ENCODE results near the gene CDH15.
"Not testable (repeated sequence)": the region's sequence is repeated elsewhere in the genome, so short reads cannot be mapped to it uniquely, and the experiment has no call there.

CDH15 gene

GRCh38 chr16:89157778-89158177 lies 13.8 kb upstream of the CDH15 start:
- DNase-seq = no peak

- DNase-seq = no peak
These were observed 12.3 kb upstream of the CDH15 start for GRCh38 chr16:89159066-89159849.

DNA sequence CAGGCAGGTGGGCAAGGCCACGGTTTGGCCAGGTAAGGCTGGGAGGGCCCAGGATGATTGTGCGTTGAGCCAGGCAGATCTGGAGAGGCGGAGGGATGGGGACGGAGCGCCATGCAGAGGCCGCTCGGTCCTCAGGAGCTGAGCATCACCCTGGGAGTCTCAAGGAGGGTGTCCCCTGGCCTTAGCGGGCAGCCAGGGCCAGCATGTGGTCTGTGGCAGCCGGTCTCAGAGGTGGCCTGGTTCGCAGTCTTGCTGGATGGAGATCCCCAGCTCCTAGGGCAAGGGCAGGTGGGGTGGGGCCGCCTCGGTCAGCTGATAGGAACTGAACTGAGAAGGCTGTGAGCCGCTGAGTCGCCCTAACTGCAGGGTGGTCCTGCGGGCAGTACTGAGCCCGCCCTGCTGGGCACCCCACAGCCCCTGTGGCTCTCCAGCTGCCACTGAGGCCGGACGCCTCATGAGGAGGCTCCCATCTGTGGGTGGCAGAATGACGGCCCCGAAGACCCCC lies 11.6 kb upstream of the CDH15 start:
- DNase-seq = no peak

DNA sequence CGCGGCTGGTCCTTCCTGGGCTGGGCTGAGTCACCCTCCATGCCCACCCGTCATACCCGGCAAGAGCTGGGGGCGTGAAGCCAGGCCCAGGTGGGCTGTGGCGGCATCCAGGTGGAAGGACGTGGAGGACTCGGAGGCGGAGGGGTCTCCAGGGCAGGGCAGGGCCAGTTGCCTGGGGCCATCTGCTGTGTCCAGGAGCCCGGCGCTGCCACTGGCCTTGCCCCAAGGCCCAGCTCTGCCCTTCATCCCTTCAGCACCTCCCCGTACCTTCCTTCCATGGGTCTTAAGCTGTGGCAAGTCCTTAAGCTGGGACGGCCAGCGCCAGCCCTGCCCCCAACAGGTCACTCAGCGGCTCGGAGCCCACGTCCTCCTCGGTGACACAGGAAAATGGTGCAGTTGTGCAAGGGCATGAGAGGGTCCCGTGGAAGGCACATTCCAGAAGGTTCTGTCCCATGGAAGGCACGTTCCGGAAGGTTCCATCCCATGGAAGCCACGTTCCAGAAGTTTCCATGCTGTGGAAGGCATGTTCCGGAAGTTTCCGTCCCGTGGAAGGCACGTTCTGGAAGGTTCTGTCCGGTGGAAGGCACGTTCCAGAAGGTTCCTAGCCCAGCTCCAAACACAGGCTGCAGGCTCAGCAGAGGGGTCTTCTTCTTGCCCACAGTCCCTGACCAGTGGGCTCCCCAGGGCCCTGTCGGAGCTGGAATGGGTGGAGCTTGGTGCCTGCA lies 10.4 kb upstream of the CDH15 start:
- DNase-seq = no peak

GRCh38 chr16:89161763-89162713 lies 9.5 kb upstream of the CDH15 start:
- no peak for DNase-seq

DNA sequence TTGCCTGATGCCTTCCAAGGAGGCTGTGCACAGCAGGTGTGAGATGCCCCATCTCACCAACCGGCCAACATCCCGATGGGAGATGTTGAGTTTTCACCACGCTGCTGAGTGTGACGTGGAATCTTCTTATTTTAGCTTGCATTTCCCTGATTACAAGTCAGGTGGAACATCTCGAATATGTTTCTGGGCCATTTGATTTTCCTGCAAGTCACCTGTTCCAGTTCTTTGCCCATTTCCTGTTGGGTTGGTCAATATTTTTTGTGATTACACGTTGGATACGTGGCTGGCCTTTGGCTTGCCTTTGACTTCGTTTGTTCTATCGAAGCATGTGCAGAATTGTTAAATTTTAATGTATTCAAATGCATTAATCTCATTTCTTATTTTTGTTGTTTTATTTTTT lies 8.3 kb upstream of the CDH15 start:
- no peak for DNase-seq

GRCh38 chr16:89164436-89164835 lies 7.1 kb upstream of the CDH15 start:
- no peak for DNase-seq

DNA sequence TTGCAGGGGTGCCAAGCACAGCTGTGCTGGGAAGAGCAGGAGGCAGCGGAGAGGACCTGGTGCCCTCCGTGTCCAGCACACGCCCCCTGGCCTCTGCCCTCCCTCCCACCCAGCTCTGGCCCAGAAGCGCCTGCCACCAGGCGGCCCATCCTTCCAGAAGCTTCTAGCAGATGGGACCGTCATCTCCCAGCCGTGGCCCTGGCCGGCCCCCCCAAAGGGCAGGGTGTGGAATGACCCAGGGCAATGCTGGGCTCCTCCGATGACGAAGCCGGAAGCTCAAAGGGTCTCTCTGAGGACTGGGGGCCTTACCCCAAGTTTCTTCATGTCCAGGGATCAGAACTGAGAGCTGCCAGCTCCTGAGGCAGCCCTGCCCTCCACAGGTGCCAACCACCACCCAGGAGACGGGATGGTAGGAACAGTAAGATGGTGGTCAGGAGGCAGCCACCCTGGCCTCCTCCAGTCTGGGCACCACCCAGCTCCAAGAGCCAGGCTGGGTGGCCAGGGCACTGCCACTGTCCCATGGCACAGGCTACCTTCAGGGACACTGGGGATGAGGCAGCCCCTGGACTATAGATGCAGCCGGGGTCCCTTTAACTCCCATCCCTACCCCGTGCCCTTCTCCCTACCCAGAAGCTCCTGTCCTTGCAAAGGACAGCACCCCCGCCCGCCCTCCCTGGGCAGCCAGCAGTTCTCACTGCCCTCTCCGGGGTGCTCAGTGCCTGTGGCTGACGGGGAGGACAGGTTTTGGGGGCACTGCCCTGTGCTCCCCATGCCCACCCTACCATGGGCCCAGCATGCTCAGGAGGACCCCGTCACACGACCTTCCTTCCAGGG lies 6.5 kb upstream of the CDH15 start:
- no peak for DNase-seq

GRCh38 chr16:89165681-89165979 lies 5.9 kb upstream of the CDH15 start:
- not testable (repeated sequence) for DNase-seq

GRCh38 chr16:89166696-89167424 lies 4.7 kb upstream of the CDH15 start:
- DNase-seq = no peak

- DNase-seq = peak; percentile 69
These were observed 4.1 kb upstream of the CDH15 start for GRCh38 chr16:89167425-89167941.

DNA sequence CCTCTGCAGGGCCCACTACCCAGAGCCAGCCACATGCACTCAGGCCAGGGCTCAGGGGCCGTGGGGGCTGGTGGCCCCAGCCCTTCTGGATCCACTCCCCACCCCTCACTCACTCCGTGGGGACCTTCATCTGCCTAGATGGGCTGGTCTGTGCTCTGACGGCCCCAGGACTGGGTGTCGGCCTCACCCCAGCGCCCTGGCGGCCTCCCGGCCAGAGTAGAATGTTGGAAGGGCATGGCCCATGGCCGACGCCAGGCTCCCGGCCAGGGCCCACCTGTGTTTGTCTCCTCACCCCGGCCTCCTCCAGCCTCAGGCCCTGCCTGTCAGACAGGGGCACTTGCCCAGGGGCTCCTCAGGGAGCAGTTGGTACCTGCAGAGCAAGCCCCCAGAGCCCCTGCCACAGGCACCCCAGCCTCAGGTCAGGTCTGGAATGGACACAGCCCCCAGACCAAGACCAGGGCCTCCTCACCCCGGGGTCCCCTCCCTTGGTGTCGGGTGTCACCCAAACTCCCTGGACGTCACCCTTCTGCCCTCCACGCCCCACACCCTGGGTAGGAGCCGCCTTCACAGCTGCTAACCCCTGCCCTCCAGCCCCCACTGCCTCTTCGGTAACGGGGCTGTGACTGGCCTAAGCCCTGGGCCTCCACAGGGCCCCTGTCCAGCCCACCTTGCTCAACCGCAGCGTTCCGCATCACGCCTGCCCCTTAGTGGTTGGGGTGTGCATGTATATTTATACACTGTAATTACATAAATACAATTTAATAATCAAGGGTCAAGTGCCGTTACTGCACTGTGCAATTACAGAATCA lies 3.0 kb upstream of the CDH15 start:
- DNase-seq = no peak

GRCh38 chr16:89169778-89170177 lies 1.8 kb upstream of the CDH15 start:
- no peak for DNase-seq

DNA sequence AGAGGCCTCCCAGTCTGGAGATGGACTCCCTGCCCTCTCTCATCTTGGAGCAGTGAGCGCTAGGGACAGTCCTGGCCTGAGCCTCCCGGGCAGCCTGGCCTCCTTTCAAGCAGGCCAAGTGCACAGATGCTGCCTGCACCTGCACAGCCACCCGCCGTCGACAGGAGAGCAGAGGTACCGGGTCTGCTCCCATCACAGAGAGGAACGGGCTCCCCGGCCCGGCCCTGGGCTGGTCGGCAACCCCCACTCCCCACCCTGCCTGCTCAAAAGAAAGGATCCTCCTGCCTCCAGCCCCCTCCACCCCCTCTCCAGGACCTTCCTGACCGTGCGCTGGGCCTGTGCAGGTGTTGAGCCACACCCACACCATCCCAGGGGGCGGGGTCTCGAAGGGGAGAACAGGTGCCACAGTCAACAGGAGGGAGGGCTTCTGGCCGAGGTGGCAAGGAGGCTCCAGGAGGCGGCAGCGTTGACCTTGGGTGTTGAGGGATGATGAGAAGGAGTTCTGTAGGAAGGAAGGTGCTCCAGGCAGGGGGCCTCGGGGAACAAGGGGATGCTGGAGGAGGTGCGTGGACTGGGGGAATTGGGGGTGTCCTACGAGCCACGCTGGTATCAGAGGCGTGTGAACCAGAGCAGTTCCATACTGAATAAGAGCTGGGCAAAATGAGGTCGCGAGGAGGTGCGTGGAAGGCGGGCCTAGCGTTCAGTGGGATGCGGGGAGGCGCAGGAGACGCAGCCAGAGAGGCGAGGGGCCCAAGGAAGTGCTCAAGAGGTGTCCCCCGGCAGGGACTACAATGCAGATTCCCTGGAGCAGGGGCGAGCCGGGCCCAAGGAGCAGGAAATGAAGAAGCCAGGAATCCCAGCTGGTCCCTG lies 967 bp upstream of the CDH15 start:
- DNase-seq = peak; percentile 75

DNA sequence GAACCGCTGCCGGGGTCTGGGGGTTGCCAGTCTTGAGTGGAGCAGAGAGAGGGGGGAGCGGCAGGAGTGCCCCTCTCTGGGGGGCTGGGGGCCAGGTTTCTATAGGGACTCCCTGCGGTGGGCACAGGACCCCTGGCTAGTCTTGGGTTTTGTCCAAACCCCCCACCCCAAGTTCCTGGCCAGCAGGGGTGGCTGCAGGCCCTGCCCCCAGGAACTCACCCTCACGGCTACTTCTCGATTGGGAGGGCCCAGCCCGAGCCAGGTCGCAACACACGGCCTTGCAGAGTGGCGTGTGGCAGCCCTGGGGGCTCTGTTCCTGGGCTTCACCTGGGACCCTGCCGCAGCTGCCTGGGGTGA lies 601 bp downstream of the CDH15 start:
- DNase-seq = no peak

DNA sequence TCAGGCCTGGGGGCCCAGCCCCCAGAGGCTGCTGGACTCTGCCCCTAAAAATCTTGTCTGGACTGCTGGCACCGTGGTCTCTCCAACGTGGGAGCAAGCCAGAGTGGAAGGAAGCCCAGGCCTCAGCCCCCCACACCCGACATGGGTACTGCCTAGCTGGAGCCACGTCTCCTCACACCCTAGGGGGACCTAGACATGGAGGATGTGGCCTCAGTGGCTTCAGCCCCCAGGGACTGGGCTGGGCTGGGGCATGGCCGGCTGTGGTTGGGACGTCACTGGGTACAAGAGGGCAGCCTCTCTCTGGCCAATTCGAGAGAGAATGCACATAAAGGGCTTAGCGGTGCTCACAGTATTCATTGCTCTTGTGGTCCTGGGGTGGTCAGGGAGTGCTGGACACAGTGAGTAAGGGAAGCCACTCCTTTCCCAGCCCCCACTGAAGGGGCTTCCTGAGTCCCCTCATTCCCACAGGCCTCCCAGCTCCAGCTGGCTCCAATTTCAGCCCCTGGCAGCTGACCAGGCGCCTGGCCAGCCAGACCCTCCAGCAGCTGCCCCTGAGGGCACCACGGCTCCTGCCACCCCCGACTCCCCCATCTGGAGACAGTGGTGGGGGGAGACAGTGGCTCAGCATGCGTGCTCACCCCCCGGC lies 1.1 kb downstream of the CDH15 start:
- no peak for DNase-seq

DNA sequence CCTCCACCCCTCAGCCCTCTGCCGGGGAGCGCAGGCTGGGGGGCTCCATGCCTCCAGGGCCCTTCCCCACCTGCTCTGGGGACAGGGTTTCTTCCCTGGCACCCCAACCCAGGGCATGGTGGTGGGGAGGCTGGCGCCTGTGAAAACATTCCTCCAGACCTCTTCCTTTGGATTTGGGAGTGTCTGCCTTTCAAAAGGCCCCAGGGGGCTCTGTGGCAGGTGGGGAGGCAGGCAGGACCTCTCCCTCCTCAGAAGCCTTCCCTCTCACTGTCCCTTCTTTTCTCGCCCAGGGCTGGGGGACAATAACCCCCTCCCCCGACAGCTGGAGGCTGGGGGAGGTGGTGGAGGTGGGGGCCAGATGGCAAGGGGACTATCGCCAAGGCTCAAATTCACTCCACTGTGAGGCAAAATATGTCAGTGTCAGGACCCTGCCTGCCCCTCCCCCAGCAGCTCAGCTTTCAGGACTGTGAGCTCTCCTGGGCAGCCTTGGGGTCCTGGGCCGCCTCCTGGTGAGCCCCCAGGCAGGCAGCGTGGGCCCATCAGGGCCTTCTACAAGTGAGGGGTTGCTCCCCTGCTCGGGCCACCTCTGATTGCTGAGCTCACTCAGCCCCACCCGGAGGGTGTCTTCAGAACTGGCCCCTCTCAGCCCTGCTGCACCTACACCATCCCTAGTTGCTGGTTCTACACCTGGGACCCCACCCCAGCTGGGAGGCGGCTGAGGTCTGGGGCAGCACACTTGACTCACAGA lies 1.8 kb downstream of the CDH15 start:
- DNase-seq = no peak
